HUDEP-2 (cell line): ENCODE results near the gene KAT7.

Source experiments
- DNase-seq, 76 experiments: peaks; one replicate each; lab custom pipeline; 2025; ENCODE audit not compliant: unreplicated experiment in 76 of 76; lab: John Stamatoyannopoulos, UW

The KAT7 gene

GRCh38 chr17:49862781-49863331 lies 74.4 kb downstream of the KAT7 start:
- DNase-seq = no peak

GRCh38 chr17:49866019-49866380 lies 77.5 kb downstream of the KAT7 start:
- no peak for DNase-seq

DNA sequence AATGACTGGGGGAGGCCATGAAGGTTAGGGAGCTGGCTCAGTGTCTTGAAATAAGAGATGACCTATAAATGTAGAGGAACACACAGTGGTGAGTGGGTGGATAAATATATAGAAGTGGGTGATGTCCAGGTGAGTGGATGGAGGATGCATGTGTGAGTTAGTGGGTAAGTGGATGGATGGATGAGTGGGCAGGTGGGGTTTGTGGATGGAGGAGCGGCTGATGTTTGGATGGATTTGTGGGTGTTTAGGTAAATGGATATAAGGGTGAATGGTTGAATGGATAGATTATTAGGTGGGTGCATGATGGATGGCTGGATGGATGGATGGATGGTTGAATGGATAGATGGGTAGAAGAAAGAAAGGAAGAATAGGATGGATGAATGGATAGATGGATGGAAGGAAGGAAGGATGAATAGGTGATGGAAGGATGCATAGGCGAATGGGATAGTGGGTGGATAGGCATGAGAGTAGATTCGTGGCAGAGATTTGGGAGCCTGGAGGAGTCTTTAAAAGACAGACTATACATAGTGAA lies 78.5 kb downstream of the KAT7 start:
- no peak for DNase-seq

GRCh38 chr17:49869038-49869374 lies 80.5 kb downstream of the KAT7 start:
- DNase-seq = no peak

GRCh38 chr17:49870298-49870697 lies 81.8 kb downstream of the KAT7 start:
- no peak for DNase-seq

- DNase-seq = no peak
Observed at GRCh38 chr17:49871211-49871610, 82.7 kb downstream of the KAT7 start.

- DNase-seq = no peak
Observed at GRCh38 chr17:49872754-49873377, 84.4 kb downstream of the KAT7 start.

DNA sequence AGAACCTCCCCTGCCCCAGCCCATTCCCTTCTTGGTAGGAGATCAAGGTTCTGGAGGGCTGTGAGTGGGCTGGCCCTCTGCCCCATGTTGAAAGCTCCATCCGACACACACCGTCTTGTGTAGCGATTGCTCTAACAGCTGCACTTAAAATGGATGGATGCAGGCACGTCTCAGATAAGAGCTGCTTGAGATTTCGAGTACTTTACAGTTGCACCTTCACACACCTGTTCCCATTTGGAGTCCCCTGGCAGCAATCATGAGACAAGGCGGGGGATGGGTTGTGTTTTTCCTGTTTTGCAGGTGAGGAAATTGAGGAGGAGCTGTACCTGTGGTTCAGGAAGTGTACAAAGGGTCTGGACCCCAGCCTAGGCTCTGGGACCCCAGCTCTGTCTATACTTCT lies 85.0 kb downstream of the KAT7 start:
- DNase-seq = no peak

DNA sequence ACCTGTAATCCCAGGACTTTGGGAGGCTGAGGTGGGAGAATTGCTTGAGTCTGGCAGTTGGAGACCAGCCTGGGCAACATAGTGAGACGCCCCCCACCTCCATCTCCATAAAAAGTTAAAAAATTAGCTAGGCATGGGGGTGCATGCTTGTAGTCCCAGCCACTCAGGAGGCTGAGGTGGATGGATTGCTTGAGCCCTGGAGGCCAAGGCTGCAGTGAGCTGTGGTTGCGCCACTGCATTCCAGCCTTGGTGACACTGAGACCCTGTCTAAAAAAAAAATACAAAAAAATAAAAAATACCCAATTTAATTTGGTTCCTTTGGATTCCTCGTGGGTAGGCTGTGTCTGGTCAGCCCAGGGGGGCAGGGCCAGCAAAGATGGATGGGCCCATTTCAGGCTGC lies 85.4 kb downstream of the KAT7 start:
- no peak for DNase-seq

DNA sequence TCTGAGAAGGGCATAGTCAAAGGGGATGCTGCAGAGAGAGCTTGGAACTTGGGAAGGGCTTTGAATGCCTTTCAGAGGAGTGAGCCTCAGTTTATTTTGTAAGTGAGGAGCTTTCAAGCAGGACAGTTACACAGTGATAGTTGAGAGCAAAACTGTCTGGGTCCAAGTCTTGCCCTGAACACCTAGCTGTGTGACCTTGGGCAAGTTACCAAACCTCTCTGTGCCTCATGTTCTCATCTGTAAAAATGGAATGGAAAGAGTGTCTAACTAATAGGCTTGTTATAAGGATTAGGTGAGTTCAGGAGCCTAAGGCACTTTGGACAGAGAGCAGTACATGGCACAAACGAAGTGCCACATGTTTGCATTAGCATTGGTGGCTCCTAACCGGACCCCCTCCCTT lies 86.4 kb downstream of the KAT7 start:
- no peak for DNase-seq

GRCh38 chr17:49875685-49876084 lies 87.2 kb downstream of the KAT7 start:
- DNase-seq = no peak

DNA sequence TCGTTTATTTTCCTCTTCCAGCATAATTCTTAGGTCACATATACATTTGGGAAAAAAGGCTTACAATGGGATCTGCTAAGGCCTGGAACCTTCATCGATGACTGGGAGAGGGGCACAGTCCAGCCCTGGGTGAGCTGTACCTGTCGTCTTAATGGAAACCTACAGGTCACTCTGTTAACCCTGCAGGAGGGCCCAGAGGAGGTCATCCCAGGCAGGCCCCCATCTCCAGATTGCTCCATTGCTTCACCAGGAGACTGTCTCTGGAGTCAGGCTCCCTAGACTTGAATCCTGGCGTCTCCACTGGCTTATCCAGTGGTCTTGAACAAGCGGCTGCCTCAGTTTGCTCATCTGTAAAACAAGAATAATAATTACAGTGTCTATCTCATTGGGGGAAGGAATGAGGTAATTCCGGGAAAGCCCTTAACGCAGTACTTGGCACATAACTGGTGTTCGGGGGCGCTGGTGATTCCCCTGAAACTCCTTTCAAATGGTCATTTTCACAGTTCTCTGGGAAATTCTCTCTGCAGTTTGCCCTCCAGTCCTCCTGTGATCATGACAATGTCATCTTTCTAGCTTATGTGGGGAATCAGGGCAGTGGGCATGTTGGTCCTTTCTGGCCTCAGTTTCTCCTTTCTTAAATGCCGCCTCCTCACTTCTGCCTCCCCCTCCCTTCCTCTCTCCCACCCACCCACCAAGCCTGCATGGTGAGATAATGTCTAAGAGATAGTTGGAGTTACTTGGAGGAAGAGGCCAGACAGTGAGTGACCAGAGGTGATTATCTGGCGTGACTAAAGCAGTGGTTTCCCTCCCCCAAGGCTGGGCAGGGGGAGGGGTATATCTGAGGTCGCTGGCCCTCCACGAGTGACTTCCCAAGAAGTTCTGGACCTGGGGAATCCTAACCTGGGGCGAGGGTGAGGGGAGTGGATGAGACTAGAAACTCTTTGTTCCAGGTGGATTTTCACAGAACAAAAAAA lies 90.7 kb downstream of the KAT7 start:
- no peak for DNase-seq

DNA sequence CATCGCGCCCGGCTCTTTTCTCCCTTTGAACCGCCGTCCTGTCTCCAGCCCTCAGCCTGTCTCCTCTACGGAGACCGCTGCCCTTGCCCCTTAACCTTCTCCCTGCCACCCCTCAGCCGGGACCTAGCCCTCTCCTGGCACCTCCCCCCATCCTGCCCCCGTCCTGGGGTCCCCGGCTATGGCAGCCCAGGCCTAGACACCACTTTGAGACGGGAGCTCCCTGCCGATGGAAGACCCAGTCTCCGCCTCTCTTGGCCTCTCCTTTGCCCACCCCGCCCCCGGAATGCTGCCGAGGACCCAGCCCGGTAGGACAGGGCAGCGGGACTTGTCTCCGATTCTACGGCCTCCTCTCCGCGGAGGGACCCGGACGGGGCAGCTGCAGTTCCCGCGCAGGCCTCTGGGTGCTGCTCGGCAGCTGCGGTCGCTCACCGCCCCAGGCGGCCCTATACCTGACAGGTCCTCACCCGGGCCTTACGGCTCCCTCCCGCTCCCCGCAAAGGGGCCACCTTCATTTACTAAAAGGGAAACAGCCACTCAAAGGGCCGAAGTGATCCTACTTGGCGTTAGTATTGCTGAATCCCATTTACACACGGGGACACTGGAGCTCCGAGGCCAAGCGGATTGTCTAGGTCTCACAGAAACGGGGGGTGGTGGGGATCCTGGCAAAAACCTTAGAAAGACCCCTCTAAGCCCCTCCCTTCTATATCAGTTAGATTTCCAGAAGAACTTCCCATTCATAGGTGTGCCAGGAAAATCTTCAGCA lies 92.0 kb downstream of the KAT7 start:
- peak in 67 of 76 experiments; percentile 5 to 81 (median 42) for DNase-seq

DNA sequence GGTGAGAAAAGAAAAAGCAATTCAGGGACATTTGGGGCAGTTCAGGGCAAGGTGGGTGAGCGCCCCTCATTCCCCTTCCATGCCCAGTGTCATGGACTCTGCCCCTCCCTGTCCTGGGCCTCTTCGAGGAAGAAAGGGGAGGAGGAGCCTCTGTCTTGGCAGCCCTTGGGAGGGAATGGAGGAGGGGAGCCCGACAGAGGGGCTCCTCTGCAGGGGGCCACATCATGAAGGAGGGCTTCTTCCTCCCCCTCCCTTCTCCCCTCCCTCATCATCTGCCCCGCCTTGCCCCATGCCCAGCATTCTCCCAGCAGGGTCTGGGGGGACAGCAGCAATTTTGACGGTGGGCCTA lies 92.5 kb downstream of the KAT7 start:
- DNase-seq = no peak

DNA sequence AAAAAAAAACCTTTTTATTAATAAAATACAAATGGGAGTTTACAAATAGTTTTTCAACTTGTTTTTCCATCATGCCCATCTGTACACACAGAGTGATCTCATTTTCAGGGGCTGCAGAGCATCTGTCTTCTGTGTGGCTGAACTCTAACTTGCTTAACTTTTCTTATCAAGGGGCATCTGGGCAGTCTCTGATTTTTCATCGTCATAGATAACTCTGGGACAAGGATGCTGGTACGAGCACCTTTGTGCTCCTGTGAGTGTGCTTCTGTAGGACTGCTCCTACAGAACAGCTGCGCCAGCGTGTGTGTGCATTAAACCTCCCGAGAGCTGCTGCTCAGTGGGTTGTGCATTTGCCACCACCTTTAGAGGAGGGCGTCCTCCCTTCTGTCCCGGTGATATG lies 94.0 kb downstream of the KAT7 start:
- DNase-seq = no peak
